GM18873 (cell line): Measurements from ENCODE around the gene AFF2.

Source experiments
- ATAC-seq: cut with Tn5 transposase; IDR thresholded peaks from one replicate; pipeline ENCODE4 v1.9.1; 2021; ENCODE audit warnings: mild to moderate bottlenecking, moderate library complexity, moderate number of reproducible peaks; ENCODE audit not compliant: unreplicated experiment, low FRiP score

AFF2 gene

DNA sequence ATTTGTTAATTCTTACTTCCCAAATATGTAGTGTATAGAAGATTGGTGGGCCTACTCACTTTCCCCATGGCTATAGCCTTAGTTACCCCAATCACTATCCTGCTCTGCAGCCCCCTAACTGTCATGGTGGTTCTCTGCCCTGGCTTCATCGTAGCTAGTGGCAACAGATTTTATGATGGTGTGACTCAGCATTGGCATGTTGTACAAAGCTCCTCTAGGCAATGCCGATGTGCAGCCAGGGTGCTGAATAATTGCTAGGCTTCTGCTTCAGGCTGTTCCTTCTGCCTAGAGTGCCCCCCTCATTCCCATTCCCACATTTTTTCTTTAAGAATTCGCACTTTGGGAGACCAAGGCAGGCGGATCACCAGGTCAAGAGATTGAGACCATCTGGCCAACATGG is 35.2 kb downstream of the AFF2 start:
- ATAC-seq = no peak

DNA sequence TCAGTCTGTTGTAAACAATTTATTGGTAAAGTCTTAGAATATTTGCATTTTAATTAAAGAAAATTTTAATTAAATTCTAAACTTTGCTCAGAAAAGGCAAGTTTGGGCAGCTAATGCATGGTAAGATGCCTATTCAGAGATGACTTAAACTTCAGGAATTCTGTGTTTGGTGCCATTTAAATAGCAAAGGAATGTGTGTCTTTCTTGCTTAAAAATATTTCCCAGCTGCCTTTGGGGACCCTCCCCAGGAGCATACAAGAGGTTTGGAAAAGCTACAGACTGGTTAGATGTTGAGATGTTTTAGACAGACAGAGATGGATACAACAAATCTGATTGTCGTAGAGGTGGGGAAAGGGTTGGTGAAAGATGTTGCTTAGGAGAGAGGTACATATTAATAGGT is 36.5 kb downstream of the AFF2 start:
- ATAC-seq = no peak

DNA sequence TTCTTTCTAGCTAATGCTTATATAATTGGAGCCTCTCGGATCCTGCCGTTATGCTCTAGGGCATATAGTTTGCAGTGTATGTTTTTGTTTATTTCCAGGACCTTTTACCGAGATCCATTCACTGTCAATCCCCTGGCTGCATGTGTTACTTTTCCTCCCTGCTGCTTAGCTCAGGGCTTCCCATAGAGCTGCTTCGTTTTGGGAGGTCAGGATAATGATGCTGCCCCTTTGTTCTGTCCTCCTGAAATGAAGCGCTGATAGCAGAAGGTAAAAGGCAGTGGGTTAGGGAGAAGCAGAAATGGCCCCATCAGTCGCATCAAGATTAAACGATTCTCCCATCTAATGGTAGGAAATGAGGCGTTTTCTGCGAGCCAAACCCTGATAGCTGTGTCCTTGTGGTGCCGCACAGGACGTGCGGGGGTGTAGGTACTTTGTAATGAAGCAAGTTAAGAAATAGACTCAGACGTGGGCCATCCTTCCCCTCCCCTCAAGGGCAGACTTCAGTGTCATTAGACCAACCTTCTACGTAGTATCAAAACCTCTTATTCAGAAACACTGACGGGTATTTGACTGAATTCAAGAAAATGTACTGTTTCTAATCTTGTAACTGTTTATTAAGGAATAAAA is 37.3 kb downstream of the AFF2 start:
- no peak for ATAC-seq

DNA sequence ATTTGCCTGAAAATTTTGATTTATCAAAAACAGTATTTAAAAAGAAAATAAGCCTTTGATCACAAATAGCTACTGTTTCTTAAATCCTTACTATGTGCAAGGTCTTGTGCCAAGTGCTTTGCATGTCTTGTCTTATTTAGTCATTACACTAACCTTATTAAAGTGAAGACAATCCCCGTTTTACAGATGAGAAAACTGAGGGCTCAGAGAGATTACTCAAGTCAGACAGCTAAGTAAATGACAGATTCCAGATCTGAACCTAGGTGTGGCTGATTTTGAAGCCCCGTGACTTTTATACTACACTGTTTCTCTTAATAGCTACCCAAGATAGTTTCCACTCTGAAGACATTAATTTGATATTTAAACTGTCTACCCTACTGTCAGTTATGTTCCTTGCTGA is 38.2 kb downstream of the AFF2 start:
- ATAC-seq = no peak

DNA sequence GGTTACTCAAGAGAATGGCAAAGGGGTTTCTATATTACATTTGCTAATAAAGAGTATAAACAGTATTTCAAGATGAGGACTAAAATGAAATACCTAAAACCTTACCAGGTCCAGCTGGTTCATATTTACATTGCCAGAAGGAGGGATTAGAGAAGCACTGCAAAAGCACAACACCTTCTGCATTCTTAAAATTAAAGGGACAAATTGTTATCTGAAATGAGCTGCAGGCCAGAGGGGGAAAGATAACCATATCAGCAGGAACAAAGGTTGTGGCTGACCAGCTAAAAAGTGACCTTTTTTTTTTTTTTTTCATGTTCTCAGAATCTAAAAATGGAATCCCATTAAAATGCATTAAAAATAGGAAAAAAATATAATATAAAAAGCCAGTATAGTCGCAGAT is 39.7 kb downstream of the AFF2 start:
- ATAC-seq = no peak

DNA sequence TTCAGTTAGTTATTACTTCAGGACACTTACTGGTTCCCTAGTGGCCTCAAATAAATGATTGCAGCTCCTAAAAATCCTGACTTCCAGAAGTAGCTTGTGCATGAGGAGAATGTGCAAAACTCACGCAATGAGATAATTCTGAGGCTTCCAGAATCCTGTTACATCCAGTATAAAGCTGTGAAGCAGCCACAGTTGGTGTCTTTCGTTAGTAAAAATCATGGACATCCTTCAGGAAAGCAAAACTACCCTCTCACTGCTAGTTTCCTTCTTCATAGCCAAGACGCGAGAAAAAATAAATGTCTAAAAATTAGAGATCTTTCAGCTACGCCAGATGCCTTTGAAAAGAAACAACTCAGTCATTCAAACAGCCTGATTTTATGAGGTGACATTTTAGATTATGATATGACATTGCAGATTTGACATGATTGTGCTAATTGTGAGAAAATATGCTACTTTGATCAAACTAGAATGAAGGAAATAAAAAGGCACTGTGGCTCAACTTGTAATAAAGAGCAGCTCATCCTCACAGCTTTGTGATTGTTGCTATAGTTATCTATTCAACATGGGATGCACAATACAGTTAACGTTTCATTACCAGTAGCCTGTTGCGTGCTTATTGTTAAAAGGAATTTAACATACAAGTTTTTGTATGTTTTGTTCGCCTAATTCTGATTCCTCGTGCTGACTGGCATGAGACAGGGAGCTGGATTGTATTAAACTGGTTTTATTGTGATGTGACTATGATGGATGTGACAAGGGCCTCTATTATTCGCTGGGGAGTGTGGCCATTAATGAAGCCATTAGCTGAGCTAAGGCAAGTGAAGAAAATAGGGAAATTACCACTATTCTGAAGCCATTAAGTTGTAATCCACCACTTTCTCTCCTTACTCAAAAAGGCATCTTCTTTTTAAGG is 40.5 kb downstream of the AFF2 start:
- no peak for ATAC-seq

DNA sequence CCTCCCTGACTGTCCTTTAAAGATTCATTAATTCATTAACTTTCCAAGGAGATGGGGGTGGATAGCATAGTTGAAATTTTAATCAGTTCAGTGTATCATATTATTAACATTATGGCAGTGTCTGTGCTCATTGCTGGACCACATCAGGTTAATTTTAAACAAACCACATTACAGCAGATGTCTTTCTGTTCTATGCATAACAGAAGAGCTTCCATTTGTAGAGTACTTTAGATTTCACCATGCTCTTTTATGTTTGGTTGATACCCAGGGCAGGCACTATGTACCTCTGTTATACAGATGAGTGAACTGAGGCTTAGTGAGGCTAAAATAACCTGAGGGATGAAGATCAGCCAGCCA is 41.1 kb downstream of the AFF2 start:
- peak; percentile 67 for ATAC-seq

DNA sequence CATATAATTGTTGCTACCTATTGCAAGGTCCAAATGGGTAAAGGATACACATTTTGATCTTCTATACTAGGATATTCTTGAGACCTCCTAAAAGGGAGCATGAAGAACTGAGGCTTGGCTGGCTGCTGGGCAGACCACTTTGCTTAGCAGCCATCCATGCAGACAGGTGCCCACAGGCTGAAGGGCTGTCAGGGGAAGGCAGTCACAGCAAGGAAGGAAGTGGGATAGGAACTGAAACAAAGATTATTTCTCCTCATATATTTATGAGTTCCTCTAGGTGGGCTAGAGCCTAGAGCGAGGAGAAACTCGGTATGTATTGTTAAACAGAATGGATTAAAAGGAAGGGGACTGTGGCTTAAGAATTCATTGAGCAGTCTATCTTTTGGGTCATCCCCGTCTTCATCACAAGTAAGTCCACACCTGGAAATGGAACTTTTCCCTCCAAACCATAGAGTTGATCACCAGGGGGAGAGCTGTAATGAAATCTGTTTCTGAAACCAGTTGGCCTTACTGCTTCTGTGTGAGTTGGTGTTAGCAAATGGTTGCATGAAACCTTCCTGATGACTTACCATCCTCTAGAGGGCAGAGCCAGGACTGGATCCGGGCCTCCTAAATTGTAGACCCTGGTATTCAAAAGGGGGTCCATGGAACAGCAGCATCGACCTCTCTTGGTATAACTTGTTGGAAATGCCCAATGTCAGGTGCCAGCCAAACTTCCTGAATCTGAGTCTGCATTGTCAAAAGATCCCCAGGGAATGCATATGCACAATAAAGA is 42.3 kb downstream of the AFF2 start:
- ATAC-seq = no peak

DNA sequence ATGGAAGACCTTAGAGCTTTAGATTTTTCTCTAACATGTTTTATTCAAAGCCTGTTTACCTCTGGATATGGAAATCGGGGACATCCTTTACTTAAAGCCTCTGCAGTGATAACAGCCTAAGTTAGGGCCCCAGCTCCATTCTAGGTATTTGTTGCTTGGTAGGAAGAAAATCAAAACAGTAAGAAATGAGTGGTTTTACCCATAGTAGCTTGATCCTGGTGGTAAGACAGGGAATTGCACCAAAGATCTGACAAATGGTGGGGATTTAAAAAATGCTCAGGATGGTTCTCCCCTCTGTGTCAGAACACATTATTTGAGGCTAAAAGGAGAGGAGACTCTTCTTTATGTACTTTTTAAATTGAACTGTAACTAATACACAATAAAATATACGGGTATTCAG is 52.4 kb downstream of the AFF2 start:
- no peak for ATAC-seq

DNA sequence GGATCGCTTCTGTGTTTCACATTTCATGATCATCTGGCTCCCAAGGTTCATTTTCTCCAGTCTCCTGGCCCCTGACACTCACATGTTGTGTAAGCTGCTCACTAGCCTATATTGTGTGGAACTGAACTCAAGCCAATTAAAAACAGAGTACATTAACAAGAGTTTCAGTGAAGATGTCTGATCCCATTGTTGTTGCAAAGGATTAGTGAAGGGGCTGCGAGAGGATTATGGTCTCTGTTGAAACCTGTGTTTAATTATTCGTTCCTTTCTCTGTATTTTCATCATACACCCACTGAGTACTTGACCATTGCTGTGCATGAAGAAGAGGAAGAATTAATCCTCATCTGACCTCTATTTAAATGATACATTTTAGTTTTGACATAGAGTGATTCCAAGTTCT is 54.7 kb downstream of the AFF2 start:
- no peak for ATAC-seq

DNA sequence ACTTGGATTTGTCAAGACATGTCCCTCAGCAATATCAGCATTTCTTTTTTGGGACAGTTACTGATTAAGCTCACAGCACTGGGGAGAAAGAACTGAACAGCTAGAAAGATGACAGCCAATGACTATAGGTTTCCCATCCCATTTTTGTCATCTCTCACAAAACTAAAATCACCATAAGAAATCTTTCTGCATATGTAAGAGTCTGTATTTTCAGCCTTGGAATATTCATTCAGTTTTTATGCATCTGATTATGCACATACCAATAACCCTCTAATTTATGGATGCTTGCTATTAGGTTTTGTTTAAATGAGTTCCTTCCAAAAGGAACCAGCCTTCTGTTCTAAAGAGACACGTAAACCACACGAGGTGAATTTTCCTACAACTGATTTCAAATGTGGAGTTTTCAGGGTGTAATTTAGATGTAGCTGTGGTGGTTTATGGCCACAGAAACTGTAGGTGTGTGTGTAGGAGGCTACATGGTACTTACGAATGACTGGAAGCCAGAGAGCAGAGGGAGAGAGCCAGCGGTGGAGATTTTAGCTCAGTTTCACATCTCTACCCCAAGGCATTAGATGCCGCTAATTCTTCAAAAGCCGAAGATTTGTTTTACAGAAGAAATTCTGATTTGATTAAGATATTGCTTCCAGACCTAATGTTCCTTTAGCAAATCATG is 55.3 kb downstream of the AFF2 start:
- ATAC-seq = no peak

DNA sequence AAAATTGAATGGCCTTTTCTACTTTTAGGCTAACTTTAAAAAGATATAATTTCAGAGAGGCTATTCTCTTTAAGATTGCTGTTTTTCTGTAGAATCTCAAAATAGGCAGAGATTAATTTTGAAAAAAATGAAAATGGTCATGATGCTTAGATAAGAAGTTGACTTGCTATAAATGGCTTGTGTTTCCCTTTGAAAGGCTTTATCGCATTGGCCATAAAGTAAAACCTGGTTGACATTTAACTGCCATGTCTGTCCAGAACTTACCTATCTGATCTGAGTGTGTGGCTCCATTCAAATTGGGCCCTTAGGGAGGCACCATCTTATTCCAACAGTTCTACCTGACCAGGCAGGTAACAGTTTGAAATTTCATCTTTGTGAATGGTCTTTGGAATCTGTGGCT is 56.1 kb downstream of the AFF2 start:
- no peak for ATAC-seq

DNA sequence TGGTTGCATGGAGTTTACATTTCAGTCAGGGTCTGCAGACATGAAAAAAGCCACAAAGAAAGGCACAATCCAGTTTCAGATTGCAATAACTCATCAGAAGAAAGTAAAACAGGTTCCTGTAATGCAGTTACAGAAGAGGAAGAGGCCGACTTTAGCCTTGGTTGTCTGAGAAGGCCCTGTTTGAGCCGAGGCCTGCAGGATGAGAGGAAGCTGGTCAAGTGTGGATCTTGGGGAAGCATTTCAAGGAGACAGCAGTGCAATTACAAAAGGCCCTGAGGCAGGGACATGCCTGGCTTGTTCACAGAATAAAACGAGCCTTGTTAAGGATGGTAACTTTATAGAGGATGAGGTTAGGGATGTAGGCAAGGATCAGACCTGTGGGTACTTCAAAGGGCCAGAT is 62.4 kb downstream of the AFF2 start:
- no peak for ATAC-seq

DNA sequence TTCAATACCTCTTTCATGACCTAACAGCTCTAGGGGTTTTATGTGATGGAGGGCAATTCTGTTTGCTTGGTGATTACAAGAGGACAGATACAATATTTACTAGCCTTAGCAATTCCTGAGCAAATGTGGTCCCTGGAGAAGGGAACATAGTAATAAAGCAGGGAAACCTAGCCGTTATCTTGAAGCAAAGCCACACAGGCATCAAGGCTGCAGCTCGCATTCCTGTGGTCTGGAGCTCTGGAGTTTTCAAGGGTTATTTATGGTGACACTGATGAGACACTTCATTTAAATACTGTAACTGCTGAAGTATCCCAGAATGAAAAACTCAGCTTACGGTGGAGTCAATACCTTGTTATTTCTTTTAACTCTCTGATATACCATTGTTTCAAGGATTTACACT is 66.8 kb downstream of the AFF2 start:
- no peak for ATAC-seq

DNA sequence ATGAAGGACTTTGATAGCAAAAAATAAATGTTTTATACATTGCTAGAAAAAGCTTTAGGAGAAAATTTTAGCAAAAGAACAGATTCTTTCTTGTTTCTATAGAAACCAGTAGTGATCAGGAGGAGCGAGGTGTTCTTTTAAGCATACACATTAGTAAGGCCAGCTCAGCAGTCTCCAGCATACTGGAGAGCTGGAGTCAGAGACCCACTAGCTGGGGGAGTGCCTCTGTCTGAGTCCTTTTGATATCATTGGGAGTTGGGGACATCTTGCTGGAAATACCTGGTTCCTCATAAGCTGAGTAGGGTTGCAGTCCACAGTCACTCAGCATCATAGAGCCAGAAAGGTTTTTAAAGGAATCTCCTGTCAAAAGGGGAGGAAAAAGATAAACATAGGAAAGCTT is 67.4 kb downstream of the AFF2 start:
- ATAC-seq = no peak

DNA sequence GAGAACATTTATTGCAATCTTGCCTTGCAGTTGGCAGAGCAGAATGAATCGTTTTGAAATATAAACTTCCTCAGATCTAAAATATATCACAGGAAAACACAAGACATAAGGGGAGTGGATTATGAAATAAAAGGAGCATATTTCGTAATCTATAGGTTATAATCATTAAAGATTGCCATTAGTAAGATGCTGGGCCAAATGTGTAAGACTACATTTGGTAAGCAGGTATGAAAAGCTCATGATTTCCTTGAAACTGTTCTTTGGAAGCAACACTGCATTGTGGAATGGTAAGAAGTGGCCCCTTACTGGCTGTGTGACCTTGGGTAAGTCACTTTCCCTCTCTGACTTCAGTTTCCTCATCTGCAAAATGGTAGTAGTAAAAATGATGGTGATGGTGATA is 68.3 kb downstream of the AFF2 start:
- ATAC-seq = no peak

DNA sequence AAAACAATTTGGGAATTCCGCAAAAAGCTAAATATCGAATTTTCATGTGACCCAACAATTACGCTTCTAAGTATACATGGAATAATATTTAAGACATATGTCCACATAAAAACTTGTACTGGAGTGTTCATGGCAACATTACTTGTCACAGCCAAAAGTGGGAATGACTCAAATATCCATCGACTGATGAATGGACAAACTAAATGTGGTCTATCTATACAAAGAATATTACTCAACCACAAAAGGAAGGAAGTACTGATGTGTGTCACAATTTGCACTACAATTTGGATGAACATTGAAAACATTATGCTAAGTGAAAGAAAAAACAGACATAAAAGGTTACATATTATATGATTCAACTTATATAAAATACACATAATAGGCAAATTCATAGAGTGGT is 71.9 kb downstream of the AFF2 start:
- no peak for ATAC-seq

DNA sequence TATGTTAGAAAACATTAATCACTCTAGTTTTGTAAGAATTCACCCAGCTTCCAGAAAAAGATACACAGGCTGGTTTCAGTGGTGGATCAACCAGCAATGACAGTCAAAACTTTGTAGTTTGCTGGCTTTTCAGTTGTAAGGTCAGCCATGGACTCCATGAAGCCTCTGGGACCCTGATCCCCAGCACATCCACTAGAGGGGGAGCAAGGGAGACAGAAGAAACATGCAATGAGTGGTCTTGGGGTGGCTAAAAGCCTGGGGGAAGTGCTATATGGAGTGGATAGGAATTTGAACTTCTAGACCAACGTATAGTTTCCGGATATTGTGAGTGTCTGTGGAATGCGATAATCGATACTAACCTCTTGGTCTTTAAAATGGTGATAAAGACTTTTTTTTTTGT is 72.7 kb downstream of the AFF2 start:
- no peak for ATAC-seq

DNA sequence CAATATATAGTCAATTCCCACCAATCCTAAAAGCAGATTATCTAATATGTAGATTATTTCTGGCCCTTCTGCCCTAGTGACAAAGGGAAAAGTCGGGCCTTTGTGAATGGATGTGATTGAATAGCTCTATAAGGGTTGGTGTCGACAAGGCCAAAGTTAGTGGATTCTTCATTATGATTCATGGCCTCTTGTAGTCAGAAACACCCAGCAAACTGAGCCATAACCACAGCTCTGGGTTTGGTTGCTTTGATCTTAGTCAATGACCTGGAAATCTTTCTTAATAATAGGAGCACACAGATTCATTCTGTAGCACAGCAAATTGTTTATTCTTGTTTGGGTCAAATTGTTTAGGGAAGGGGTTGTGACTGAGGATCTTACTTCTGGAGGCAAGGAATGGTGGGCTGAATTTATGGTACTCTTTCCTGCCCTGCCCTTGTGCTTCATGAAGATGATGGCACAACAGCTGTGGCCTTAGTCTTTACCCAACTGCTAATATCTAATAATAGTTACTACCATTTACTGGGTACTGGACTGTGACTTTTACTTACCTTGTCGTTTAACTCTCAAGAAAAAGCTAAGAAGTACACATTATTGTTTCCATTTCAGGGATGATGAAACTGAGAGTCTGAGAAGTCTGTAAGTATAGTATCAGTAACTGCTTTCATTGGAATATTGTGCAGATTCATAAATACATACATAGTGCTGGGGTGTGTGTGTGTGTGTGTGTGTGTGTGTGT is 74.0 kb downstream of the AFF2 start:
- ATAC-seq = no peak

DNA sequence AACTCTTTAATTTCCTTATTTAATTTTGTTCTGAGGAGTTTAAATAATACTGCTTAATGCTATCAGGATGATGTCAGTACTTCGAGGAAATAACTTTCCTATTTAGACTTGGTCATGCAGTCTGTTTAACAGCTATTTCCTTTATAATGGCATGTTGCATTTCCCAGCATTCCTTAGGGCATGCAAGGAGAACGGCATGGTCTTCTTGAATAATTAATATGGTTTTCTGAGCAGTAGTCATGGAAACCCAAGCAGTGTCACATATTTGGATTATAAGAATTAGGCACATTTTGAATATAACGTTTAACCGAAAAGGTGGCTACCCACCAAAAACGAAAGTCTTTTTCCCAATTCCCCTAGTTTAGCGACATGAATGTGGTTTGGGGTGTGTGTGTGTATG is 76.0 kb downstream of the AFF2 start:
- ATAC-seq = no peak
